ENCODE data around the gene SPRR2D. TPM values are rescaled to one million over a fixed set of nuclear protein-coding genes. Genes with fewer than 3 reads are reported as not detected.
"Not testable (repeated sequence)": the region's sequence is repeated elsewhere in the genome, so short reads cannot be mapped to it uniquely, and the experiment has no call there.

Gene SPRR2D
- polyA plus RNA-seq (ENCODE audit: insufficient read depth in 1 of 5, insufficient read length in 5 of 5, low replicate concordance in 1 of 5) = not detected
- long read RNA-seq, donor 1 = 0 reads
- long read RNA-seq, donor 2 = 0 reads
- long read RNA-seq, donor 3 = 0 reads
- long read RNA-seq, donor 4 = 0 reads
- long read RNA-seq, donor 5 = 0 reads
- long read RNA-seq, donor 6 = 0 reads
- long read RNA-seq, donor 7 = 0 reads
- long read RNA-seq, donor 8 = 0 reads

DNA sequence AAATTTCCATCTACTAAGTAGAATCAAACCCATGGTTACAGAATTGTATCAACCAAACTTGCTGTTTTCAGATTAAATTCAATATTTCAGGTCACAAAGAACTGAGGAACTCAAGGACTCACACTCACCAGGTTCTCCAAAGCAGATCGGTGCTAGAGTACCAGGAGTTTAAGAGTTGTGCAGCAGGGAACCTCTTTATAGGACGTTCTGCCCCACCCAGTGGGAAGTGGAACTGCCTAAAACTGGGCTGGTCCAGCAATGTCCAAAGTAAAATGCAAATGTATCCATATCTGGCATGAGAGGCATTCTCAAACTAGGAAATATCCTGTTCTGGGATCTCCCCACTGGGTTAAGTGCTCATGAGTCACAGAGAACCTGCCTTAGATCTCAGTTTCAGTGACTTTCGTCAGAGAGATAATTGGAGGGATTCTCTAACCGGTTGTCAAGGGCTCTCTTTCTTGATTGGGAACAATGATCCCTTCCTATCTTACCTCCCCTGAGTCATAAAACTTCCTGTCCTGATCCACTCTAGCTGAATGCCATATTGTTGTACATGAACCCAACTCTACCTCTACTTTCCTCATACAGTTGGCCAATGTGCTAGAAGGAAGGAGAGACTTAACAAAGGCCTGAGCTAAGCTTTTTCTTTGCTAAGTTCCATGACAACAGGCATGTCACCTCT is at the start of gene SPRR2D:
Gene SPRR2D, minus strand, starts transcription at position 171 of the 682 bp plus-strand sequence. CDS start 774 bp downstream, outside the sequence.
- no peak for DNase-seq

DNA sequence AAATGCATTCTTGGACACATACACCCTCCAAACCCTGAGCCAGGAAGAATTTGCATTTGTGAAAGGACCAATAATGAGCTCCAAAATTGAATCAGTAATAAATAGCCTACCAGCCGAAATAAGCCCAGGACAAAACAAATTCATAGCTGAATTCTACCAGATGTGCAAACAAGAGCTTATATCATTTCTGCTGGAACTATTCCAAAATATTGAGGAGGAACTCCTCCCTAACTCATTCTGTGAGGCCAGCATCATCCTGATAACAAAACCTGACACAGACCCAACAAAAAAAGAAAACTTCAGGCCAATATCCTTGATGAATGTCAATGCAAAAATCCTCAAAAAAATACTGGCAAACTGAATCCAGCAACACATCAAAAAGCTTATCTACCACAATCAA is 46.7 kb upstream of the SPRR2D start:
- no peak for DNase-seq

DNA sequence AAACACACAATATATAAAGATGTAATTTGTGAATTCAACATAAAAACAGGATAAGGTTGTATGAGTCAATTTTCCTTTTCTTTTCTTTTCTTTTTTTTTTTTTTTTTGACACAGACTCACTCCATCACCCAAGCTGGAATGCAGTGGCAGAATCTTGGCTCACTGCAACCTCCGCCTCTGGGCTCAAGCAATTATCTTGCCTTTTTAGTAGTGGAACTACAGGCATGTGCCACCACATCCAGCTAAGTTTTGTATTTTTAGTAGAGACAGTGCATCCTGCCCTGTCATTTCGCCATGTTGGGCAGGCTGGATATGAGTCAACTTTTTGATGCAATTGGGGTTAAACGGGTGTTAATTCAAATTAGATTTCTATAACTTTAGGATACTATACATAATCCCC is 40.8 kb upstream of the SPRR2D start:
- DNase-seq = no peak

DNA sequence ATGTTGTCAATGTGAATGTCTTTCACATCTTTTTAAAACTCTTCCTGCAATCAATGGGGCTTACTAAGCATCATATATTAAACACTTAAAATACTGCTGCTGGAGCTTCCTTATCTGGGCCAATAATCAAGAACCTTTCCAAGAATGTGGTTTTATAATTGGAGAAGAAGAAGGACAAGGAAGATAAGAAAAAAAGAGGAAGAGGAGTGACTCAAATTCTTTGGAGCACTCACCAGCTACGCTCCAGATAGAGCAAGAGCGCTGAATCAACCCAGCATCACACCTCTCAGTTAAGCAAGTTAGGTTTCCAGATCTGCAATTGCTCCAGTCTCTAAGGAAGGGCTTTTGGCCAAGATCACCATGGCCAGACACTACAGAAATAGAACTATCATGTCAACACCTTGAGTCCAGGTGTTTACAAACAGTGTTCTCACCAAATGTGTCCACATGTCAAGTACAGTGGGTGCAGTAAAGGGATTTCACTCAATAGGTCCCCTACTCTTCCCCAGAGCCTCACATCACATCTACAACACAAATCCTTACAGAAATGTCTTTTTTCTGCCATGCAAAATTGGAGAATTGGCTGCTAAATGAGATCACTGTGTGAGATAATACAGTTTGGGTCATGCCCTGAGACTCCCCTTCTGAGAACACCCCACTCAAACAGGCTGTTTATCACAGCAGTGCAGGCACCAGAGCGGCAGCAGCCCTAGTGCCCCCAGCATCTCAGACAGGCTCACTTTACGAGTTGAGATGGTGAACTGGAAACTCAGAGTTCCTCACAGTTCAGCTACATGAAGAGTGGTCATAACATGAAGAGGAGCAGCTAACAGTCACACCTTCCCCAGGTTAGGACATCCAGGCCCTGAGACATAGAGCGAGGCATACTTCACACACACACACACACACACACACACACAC is 32.1 kb upstream of the SPRR2D start:
- no peak for DNase-seq

DNA sequence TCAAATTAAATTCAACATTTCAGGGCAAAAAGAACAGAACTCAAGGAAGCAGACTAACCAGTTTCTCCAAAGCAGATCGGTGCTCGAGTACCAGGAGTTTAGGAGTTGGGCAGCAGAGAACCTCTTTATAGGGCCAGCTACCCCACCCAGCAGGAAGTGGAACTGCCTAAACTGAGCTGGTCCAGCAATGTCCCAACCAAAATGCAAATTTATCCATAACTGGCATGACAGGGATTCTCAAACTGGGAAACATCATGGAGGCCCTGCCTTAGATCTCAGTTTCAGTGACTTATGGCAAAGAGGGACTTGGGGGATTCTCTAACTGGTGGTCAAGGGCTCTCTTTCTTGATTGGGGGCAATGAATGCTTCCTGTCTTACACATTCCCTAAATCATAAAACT is 30.6 kb upstream of the SPRR2D start, which contains the start of gene SPRR2B:
Gene SPRR2B, minus strand, starts transcription at position 101 of the 400 bp plus-strand sequence. CDS start 772 bp downstream, outside the sequence.
- DNase-seq = no peak

DNA sequence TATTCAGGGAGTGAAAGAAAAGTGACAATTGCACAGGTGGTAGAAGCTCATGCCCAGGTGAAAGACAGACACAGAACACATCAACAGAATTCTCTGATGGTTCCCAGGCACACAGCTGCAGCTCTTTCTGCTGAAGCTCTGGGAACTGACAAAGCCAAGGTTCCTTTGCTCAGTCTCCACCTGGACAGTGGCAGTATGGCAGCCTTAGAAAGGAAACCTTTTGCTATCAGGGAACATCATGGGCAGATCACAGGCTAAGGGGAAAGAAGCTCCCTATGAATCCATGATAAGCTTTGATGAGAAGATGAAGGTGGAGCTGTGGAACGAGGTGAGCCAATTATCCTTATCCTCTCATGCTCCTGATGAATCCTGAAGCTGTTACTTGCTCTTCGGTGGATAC is 29.3 kb upstream of the SPRR2D start:
- no peak for DNase-seq

DNA sequence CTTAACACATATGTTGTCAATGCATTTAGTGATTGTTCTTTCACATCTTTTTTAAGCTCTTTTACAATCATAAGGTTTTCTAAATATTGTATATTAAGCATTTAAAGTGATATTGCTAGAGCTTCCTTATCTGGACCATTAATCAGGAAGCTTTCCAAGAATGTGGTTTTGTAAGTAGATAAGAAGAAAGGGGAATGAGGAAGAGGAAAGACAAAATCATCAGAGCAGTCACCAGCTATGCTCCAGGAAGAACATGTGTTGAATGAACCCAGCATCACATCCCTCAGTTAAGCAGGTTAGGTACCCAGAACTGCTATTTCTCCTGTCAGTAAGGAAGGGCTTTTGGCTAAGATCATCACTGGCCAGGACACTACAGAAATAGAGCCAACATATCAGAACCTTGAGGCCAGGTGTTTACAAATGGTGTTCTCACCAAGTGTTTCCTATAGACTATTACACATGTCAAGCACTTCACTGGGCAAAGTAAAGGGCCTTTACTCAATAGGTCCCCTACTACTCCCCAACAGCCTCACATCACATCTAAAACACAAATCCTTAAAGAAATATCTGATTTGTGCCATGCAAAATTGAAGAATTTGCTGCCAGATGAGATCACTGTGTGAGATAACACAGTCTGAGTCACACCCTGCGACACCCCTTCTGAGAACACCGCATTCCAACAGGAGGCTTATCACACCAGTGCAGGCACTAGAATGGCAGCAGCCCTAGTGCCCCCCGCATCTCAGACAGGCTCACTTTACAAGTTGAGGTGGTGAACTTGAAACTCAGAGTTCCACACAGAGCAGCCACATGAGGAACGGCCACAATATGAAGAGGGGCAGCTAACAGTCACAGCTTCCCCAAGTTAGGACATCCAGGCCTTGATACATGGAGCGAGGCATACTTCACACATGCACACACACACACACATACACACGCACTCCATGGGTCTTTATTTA is 18.2 kb upstream of the SPRR2D start:
- no peak for DNase-seq

DNA sequence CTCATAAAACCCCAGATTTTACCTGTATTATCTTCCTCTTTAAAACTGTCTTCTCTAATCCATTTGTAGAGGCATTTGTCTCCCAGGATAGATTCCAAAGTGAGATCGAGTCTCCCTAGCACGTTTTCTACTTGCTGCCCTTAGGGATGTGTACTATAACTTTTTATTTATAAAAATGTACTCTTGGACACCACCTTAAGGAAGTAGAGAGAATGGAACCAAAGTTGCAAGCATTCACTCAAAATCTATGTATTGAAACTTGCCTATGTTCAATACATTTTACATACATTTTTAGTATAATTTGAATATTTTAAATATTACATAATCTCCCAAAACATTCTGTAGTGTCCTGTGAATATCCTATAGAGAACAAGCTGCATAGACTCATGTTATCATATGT is 17.2 kb upstream of the SPRR2D start:
- DNase-seq = no peak

DNA sequence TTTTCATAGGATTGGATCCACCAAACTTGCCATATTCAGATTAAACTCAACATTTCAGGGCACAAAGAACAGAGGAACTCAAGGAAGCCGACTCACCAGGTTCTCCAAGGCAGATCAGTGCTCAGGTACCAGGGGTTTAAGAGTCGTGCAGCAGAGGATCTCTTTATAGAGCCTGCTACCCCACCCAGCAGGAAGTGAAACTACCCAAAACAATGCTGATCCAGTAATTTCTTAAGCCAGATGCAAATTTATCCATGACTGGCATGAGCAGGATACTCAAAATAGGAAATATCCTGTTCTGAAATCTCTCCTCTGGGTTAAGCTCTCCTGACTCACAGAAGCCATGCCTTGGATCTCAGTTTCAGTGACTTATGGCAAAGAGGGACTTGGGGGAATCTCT is 16.5 kb upstream of the SPRR2D start, which contains the start of gene SPRR2A:
Gene SPRR2A, minus strand, starts transcription at position 138 of the 400 bp plus-strand sequence. CDS start 777 bp downstream, outside the sequence.
- DNase-seq = no peak

DNA sequence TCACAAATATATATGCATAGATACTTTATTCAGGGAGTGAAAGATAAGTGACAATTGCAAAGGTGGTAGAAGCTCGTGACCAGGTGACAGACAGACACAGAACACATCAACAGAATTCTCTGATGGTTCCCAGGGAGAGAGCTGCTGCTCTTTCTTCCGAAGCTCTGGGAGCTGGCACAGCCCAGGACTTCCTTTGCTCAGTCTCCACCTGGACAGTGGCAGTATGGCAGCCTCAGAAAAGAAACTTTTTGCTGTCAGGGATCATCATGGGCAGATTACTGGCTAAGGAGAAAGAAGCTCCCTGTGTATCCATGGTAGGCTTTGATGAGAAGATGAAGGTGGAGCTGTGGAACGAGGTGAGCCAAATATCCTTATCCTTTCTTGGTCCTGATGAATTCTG is 15.2 kb upstream of the SPRR2D start:
- DNase-seq = not testable (repeated sequence)

DNA sequence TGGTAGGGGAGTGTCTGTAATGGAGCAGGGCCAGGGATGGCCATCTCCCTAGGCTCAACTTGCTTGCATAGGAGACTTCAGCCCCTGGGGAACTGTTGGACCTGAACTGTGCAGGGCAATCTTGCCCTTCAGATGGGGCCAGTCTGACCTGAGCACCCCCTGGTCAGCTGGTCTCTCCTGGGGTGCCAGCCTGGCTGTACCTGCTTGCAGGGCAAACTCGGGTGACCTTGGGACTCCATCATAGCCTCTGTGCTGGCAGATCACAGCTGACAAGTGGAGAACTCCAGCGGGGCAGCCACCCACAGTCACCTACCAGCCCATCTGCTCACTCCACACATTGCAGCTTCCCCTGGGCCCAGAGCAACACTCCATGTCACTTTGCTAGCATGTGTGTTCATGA is 8.3 kb upstream of the SPRR2D start:
- DNase-seq = no peak

DNA sequence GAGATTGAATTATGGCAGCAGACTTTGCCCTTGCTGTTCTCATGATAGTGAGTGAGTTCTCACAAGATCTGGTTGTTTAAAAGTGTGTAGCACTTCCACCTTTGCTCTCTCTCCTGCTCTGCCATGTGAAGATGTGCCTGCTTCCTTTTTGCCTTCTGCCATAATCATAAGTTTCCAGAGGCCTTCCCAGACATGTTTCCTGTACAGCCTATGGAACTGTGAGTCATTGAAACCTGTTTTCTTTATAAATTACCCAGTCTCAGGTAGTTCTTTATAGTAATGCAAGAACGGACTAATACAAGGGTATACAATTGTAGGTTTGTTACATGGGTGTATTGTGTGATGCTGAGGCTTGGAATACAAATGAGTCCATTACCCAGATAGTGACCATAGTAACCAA is 5.7 kb downstream of the SPRR2D start:
- DNase-seq = no peak

DNA sequence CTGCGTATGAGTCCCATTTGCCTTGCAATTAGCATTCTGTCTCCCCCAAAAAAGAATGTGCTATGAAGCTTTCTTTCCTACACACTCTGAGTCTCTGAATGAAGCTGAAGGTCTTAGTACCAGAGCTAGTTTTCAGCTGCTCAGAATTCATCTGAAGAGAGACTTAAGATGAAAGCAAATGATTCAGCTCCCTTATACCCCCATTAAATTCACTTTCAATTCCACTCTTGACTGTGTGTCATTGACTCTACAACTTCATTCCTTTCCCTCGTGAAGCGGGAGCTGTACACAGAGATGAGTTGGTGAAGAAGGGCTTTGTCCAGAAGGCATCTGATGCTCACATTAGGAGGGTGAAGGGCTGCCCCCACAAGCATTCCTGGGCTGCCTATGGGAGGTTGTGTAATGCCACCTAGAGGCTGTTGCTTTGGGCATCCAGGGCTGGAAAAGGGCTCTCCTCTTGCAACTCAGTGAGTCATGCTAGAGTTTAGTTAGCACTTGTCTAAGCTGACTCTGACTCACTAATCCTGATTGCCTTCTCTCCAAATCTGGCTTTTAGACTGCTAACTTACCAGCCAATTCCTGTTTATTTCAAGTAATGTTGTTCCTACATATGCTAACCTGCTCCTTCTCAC is 8.1 kb downstream of the SPRR2D start:
- DNase-seq = no peak

DNA sequence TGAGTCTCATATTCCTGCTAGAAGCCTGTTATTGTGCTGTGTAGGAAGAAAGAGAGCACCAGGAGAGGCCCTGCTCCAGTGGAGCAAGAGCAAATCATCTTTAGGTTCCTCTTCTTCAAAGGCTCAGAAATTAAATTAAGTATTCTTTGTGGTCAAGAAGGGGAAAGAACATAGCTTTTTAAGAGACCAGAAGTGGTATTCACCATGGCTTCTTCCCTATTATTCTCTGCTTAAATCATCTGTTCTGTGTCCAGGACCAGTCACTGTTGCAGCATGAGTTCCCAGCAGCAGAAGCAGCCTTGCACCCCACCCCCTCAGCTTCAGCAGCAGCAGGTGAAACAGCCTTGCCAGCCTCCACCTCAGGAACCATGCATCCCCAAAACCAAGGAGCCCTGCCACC is 8.8 kb downstream of the SPRR2D start:
- no peak for DNase-seq

DNA sequence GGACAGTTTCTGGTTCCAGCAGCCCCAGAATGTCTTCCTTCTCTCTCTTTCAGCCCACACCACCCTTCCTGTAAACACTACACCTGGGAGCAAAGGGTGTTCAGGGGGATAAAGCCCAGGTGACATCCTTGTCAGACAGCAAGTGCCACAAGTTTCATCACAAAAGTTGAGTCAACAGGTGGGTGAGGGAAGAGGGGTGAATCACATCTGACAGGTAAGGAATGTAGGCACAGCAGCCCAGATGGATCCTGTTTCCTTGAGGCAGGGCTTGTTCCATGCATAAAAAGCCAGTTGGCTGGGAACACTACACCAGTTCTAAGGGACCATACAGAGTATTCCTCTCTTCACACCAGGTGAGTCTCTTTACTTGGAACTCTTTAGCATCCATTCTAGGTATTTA is 10.0 kb downstream of the SPRR2D start, which contains the start of gene SPRR1B:
Gene SPRR1B, plus strand, starts transcription at position 309 of the 400 bp plus-strand sequence. CDS start 1,143 bp downstream, outside the sequence.
- DNase-seq = no peak

DNA sequence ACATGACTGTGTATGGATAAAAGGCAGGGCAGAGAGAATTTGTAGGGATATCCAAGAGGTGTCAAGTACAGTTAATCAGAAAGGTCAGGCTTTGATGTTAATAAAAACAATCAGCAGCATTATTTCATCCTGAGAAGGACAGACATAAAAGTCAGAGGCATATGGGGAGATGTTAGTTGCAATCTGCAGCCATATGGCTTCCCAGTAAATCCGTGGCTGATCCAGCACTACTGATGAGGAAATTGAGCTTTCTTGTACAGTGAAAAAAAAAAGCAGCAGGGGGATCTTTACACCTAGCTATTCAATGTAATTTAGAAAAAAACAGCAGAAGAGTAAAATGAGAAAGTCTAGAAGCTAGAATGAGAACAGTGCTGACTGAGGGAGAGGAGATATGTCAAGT is 12.2 kb downstream of the SPRR2D start:
- DNase-seq = no peak

DNA sequence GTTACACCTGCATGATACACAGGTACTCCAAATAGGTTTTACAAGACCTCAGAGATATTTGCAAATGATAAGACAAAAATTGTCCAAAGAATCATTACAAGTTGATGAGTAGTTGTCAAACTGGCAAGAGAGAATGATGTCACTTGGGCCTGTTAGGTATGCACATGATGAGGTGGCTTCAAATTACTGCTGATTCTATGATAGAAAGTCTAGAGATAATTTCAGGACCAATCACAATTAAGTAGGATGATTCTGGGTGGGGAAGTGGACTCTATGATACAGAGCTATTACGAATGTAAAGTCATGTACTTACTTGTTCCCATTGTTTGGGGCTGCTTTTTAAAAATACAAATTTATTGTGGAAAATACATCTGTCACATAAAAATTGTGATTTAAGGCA is 15.1 kb downstream of the SPRR2D start:
- DNase-seq = no peak

DNA sequence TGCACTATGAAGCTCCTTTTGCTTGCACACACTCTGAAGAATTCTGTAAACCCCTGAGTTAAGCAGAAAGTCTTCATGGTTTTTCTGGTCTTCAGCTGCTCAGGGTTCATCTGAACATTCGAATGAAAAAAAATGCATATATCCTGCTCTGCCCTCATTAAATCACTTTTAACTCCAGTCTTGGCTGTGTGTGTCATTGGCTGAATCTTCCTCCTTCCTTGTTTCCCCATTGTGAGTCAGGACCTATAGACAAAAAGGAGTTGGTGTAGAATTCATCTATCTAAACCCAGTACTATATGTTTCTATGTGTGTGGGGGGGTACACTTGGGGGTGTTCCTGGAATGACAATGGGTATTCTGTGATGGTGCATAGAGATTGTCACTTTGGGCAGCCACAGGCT is 16.5 kb downstream of the SPRR2D start:
- DNase-seq = no peak

DNA sequence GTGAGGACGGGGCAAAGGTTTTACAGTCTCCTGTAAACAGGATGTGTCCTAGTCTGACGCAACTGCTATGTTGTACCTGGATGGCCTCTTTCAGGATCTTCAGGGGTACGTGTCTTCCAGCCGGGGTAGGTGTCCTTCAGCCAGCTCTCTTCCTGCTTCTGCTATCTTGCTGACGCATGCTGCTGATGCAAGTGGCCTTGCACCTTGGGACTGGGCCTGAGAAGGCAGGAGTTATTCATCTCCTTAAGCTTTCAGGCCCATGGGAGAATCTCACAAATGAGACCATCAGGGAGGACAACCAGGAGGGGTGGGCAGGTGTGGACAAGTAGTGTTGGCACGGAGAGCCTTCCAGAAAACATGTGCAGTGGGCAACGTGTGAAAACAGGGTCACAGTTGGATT is 17.8 kb downstream of the SPRR2D start:
- no peak for DNase-seq

DNA sequence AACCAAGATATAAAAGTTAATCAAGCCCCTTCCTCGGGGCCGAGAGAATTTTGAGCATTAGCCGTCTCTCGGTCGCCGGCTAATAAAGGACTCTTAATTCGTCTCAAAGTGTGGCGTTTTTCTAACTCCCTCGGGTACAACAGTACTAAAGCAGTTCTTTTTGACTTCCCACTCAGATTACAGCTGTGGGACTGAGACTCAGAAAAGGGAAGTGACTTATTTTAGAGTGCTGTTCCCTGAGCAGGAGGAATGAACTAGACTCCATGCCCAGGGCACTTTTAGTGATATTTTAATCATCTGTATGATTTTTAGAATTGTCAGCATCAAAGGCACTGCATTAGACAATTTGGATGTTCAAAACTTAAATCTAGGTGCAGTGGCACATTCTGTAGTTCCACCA is 18.6 kb downstream of the SPRR2D start:
- not testable (repeated sequence) for DNase-seq

DNA sequence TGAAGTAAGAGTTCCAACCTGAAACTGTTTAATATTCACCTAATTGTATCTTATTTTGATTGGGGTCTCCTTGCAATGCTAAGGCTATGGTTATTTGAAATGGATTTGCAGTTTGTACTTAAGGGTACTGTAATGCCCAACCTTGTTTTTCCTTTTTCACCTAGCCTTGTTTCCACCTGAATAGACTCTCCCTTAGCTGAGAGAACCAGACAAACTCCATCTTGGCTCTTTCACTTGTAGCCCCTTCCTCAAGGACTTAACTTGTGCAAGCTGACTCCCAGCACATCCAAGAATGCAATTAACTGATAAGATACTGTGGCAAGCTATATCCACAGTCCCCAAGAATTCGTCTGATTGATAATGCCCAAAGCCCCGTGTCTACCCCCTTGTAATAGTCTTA is 19.1 kb downstream of the SPRR2D start:
- DNase-seq = not testable (repeated sequence)
